ENCODE data around the gene LBHD2.

DNA sequence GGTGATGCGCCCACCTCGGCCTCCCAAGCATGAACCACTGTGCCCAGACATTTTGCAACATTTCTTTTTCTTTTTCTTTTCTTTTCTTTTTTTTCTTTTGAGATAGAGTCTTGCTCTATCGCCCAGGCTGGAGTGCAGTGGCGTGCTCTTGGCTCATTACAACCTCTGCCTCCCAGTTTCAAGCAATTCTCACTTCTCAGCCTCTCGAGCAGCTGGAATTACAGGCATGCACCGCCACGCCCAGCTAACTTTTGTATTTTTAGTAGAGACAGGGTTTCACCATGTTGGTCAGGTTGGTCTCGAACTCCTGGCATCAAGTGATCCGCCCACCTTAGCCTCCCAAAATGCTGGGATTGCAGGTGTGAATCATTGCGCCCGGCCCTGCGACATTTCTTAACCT, 19.0 kb upstream of the LBHD2 start:
- no peak for TF ChIP-seq EP300 (IDR thresholded peaks at IDR 0.05)
- TF ChIP-seq, protein P1, sequence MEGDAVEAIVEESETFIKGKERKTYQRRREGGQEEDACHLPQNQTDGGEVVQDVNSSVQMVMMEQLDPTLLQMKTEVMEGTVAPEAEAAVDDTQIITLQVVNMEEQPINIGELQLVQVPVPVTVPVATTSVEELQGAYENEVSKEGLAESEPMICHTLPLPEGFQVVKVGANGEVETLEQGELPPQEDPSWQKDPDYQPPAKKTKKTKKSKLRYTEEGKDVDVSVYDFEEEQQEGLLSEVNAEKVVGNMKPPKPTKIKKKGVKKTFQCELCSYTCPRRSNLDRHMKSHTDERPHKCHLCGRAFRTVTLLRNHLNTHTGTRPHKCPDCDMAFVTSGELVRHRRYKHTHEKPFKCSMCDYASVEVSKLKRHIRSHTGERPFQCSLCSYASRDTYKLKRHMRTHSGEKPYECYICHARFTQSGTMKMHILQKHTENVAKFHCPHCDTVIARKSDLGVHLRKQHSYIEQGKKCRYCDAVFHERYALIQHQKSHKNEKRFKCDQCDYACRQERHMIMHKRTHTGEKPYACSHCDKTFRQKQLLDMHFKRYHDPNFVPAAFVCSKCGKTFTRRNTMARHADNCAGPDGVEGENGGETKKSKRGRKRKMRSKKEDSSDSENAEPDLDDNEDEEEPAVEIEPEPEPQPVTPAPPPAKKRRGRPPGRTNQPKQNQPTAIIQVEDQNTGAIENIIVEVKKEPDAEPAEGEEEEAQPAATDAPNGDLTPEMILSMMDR (IDR thresholded peaks at IDR 0.05), result no peak
- no peak for TF ChIP-seq POLR2A (IDR thresholded peaks at IDR 0.05)
